22Rv1 (cell line): ENCODE measurements around the gene RNLS.

Experiments used
- ZFX ChIP-seq: fragments of 450-650 bp; IDR thresholded peaks from 2 replicates; pipeline ENCODE4 v1.6.1; 2017; ENCODE audit warnings: antibody characterized with exemption, borderline replicate concordance
- TF ChIP-seq, protein P1 (sequence below): fragments of 450-650 bp; IDR thresholded peaks from 2 replicates; pipeline ENCODE4 v1.5.1; 2017; ENCODE audit warnings: mild to moderate bottlenecking

GRCh38 chr10:88553116-88553752, 29.9 kb downstream of the RNLS start:
- TF ChIP-seq, protein P1, sequence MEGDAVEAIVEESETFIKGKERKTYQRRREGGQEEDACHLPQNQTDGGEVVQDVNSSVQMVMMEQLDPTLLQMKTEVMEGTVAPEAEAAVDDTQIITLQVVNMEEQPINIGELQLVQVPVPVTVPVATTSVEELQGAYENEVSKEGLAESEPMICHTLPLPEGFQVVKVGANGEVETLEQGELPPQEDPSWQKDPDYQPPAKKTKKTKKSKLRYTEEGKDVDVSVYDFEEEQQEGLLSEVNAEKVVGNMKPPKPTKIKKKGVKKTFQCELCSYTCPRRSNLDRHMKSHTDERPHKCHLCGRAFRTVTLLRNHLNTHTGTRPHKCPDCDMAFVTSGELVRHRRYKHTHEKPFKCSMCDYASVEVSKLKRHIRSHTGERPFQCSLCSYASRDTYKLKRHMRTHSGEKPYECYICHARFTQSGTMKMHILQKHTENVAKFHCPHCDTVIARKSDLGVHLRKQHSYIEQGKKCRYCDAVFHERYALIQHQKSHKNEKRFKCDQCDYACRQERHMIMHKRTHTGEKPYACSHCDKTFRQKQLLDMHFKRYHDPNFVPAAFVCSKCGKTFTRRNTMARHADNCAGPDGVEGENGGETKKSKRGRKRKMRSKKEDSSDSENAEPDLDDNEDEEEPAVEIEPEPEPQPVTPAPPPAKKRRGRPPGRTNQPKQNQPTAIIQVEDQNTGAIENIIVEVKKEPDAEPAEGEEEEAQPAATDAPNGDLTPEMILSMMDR: peak; percentile 84
- TF ChIP-seq ZFX: no peak
